Germinal center (tissue), 1 donor: Measurements from ENCODE around the gene PHACTR1.
"Not testable (repeated sequence)": the region's sequence is repeated elsewhere in the genome, so short reads cannot be mapped to it uniquely, and the experiment has no call there.

Source experiments
- DNase-seq: peaks from one replicate; pipeline ENCODE4 v3.0.0; 2012; ENCODE audit warnings: mixed read lengths, low spot score

PHACTR1 gene

DNA sequence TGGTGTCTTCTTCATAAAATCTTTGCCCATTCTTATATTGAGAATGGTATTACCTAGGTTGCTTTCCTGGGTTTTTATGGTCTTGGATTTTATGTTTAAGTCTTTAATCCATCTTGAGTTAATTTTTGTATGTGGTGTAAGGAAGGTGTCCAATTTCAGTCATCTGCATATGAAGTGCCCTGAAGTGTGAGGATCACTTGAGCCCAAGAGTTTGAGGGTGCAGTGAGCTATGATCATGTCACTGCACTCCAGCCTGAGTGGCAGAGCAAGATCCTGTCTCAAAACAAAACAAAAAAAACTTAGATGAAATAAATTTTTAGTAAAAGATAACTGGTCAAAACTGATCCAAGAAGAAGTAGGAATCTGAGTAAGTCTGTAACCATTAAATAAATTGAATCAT lies 396.4 kb downstream of the PHACTR1 start:
- DNase-seq: no peak

DNA sequence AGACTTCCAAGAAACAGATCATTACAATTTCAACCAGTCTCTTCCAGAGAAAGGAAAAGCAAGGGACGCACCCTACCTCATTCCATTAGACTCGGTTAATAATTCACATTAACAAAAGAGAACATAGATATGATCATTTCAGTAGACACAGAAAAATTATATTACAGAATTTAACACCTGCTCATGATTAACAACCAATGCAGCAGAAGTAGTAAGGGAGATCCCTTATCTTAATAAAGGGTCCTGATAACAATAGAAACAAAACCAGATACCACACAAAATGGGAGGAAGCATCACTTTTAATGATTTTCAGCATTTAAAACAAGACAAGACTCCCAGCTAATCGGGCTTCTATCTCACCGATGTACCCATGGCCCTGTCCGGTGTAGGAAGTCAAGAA lies 396.8 kb downstream of the PHACTR1 start:
- DNase-seq: no peak

DNA sequence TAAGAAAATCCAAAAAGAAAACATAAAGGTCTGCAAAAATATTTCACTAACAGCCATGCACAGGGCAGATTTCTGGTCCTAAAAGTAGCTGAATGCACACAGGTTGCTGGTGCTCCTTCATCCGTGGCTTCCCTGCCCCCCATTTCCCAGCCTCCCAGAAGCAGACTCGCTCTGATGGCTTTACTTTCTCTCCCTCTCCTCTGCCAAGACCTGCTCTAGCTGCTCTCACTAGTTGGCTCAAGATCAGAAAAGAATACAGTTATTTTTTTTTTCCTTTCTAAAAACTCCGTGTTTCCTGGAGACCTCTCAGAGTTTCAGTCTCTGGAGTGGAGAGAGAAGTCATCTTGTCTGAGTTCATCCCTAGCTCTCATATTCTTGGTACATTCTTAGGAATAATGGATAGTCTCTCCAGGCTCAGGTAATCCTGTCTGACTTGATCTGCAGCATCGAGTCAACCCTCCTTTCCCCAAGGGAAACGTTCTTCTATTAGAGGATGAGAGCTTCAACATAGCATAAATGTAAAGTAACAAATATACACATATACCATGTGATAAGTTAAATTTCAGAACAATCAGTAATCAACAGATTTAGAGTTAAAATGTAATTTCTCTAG lies 397.5 kb downstream of the PHACTR1 start:
- no peak for DNase-seq

DNA sequence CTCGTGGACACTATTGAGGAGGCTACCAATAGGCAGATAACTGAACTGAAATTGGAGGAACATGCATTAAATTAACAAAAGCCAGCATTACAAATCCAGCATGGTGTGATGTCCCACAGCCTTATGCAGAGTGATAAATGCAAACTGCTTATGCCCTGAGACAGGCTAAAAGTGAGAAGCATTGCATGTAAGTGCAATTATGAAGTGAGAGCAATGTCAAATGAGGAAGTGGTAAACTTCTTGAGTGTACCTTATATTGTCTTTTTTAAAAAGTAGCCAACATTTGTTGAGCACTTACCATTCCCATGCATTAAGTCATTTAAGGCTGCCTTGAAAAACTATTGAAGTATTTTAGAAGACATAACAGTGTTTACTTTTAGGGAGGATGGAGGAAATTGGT lies 399.6 kb downstream of the PHACTR1 start:
- DNase-seq: no peak

DNA sequence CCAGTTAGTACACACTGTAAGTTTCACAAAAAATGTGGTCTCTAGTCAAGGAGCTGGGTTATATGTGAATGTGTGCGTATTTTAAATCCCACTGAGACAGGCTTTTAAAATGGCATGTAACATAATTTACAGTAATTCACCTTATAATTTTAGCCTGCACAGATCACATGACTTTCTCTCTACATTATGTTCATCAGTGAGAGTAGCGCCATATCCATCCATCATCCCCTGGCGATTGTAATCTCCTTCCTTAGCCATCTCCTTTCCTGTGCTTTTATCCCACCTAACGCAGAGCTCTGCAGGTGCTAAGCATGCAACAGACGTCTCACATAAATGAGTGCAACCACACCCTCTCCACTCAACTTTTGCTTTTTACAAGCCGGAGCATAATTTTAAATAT lies 401.0 kb downstream of the PHACTR1 start:
- DNase-seq: no peak

DNA sequence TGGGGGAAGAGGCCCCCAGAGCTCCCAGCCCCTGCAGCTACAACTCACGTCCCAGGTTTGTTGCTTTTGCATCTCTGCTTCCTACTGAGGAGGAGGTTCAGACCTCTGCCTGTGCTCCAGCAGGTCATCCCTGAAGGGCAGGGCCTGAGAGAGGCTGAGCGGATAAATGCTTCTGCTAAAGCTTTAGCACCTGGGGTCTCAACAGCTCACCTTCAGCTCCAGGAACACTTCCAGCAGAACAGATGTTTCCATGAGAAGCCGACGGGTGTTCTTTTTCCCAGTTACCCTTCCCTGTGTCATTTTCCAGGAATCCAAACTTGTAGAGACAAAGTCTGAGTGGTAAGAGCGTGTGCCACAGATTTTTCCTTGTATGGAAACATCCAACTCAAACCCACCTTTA lies 403.0 kb downstream of the PHACTR1 start:
- DNase-seq: no peak

DNA sequence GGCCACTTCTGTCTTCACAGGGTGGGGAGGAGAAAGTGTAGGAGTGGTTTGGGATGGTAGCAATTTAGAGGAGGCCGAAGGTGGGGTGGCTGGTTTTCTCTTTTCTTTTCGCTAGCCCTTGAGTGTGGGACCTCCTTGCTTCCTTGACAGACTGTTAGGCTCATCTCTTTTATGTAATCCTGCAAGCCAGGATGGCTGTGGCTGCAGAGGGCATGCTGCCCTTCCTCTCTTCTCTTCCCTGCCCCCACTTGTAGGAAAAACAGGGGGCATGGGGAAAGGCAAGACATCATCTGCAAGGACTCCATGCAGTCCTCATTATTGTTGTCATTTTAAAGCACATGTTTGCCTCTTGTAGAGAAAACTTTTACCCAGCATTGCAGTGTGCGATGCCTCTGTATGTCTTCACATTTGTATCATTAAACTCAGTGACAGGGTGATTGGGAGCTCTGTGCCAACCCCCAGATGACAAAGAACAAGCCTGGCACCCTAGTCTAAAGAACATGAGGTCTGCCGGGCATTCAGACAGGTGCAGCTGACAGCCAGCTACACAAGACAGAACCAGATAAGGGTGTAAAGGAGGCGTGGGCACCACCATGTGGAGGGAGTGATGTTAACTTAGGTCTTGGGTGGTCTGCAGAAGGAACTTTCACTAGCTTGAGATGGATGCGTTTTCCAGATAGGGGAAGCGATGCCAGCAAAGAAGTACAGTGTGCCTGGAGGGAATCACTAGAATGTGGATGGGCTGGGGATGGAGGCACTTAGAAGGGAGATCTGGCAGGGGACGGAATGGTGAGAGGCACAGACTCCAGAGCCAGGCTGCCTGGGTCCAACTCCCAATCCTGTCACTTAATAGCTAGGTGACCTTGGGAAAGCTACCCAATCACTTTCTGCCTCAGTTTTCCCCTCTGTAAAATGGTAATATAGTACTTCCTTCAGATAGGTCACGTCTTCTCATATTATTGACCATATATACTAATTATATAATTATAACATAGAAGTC lies 404.2 kb downstream of the PHACTR1 start:
- DNase-seq: no peak

DNA sequence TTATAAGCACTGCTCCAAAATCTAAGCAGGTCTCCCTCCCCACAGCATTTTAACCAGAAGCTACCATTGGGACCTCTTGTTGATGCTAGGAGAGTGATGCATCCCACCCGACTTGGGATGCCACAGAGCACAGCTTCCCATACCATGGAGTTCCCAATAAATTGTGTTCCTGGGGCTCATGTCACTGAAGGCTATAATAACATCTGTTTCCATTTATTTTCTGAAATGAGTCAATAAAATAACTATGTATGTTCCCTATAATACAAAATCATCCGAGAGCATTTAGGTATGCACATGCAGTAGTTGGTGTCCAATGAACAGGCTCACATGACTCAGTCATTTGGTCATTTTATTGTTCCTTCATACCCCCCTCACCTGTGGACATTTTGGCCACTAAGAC lies 407.6 kb downstream of the PHACTR1 start:
- no peak for DNase-seq

DNA sequence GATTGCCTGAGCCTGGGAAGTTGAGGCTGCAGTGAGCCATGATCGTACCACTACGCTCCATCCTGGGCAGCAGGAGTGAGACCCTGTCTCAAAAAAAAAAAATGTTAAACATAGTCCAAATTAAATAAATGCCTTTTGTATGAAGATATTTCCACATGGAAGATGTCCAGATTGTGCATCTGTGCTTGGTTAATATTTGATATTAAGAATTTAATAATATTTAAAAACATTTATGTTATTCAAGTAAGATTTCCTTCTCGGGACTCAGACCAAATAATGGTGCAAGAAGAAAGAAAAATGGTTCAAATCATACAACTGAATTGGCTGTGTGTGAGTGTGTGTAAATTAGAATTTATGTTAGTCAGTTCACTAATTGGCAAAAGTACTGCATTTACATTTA lies 409.3 kb downstream of the PHACTR1 start:
- no peak for DNase-seq

DNA sequence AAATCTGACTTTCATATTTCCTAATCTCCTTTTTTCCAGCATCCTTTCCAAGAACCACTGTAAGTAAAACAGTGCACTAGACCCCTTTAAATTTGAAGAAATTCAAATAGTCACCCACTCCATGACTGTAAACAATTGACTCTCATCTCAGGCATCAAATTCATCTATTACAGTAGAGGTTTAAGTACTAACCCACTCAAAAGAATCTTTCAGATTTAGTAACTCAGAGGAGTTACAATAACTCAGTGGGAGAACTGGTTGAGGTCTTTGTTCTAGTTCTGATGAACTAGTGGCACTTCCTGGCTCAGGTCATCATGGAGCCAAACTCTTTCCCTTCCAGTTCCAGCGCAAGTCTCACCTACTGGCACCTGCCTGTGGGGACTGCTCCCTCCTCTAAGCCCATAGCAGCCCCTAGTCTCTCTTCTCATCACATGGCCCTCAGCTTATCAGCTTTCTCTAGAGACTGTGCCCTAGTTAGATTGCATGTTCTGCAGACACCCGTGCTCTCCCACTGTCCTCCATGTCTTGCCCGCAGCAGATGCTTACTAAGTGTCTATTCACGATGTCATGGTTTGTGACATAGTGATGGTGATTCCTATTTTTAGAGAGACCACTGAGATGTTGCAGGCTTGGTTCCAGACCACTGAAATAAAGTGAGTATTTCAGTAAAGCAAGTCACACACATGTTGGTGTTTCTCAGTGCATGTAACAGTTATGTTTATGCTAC lies 415.5 kb downstream of the PHACTR1 start:
- no peak for DNase-seq

DNA sequence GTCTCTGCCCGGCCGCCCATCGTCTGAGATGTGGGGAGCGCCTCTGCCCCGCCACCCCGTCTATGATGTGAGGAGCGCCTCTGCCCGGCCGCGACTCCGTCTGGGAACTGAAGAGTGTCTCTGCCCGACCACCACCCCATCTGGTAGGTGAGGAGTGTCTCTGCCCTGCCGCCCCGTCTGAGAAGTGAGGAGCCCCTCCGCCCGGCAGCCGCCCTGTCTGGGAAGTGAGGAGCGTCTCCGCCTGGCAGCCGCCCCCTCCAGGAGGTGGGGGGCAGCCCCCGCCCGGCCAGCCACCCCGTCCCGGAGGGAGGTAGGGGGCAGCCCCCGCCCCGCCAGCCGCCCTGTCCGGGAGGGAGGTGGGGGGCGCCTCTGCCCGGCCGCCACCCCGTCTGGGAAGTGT lies 417.3 kb downstream of the PHACTR1 start:
- not testable (repeated sequence) for DNase-seq

DNA sequence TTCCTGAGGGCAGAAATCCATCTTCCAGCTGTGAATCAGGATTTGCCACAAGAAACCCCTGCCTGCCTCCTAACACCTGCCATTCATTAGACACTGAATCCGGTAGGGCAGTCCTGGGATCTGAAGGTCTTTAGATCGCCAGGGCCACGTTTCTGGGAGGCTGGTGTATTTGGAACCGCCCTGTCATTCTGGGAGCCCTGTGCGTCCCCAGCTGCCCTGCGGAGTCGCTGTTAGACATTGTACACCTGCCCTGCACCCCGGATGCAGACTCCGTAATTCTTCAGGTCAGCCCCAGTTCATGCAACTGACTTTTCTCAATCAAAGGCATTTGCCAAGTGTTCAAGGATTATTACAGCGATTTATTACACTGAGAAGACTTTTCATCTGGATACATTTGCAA lies 418.6 kb downstream of the PHACTR1 start:
- no peak for DNase-seq

DNA sequence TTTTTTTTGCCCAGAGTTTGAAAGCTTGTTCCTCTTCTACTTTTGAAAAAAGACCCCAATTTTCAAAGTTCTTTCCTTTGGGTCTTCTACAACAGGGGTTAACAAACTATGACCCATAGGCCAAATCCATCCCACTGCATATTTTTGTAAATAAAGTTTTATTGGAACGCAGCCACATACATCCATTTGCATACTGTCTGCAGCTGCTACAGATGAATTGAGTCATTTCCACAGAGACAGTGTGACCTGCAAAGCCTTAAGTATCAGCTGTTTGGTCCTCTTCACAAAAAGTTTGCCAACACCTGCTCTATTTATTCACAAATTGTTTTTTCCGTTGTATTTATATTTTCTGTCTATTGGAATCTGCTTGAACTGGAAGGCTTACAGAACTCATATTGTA lies 422.6 kb downstream of the PHACTR1 start:
- DNase-seq: no peak

DNA sequence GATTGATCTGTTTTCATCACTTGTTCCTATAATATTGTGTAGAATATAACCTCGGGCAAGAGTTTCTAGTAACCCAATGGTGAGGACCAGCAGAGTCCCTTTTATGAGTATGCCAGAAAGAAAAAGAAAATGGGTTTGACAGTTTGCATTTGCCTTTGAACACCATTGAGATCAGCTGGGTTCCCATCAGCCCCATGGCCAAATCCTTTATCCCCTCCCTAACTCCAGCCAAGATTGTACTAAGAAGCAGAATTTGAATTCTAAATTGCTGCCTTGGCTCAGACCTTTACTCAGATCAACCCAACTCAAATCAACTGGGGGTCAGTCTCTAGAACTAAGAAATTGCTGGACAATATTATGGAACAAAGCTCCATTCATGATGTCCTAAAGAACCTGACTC lies 424.4 kb downstream of the PHACTR1 start:
- no peak for DNase-seq

DNA sequence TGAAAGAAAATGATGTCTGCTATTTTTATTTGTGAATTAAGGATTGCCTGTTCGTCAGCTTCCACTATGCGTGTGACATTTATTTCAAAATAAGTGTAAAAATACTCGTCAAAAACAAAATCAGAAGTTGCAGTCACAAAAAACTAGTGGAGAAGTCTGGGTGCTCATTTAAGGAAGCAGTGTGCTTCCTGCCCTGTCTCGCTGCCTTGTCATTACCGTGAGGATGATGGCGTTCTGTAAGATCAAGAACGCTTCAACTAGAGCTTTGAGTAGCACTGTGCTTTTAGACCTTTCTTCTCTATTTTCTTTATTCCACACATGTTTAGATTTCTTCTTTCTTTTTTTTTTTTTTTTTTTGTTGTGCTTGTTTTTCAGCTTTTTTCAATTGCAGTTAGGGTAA lies 424.8 kb downstream of the PHACTR1 start:
- no peak for DNase-seq

DNA sequence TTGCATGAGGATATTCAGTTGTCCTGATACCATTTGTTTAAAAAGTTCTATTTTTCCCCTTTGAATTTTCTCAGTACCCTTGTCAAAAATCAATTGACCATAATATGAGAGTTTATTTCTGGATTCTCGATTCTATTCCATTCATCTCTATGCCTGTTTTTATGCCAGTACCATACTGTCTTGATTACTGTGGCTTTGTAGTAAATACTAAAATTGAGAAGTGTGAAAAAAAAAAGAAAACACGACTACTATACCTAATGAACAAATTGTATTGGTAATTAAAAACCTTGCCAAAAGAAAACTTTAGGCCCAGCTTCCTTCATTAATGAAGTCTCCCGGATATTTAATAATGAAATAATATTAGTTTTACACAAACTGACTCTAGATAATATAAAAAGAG lies 426.0 kb downstream of the PHACTR1 start:
- DNase-seq: no peak

DNA sequence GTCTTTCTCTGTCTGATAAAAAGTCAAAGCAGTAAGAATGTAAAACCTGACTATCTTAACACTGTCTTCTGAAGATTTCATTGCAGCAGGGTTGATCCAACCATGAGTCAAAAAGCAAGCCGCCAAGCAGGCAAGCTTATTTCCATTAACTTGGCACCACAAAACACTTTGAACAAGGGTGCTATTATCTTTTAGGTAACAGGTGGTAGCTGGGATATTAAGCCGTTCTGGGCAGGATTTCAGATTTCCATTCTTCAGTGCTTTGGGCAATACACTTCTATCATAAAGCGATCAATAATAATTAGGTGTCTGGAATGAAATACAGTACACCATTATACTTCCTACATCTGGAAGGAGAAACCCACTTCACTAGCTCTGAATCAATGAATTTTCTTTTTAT lies 429.9 kb downstream of the PHACTR1 start:
- no peak for DNase-seq

DNA sequence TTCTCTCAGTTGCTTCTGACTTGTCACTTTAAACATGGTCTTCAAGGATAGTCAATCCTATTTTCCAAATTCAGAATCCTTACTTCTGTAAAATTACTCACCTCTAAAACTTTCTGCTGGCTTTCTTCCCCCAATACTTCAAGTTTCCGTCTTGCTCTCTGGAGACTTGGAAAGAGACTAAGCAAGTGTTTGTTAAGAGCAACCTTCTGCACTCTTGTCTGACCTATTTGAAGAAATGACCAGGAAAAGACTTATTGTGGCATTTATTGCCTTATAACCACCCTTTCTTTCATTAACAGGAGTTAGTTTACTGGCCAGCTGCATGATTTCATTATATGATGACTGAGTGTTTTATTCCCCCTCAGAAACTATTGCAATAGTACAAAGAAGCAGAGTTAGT lies 430.8 kb downstream of the PHACTR1 start:
- no peak for DNase-seq

DNA sequence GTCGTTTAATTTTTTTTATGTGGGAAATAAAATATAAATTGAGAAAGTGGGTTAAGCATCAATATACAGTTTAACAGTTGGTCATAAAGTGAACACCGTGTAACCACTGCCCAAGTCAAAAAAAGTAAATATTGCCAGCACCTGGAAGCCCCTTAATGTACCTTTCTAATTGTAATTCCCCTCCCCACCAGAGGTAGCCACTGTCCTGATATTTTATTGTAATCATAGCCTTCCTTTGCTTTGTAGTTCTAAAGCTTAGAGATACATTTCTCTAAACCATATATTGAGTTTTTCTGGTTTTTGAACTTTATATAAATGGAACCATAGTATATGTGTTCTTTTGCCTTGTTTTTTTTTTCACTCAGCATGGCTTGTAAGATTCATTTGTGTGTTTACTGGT lies 431.2 kb downstream of the PHACTR1 start:
- DNase-seq: no peak

DNA sequence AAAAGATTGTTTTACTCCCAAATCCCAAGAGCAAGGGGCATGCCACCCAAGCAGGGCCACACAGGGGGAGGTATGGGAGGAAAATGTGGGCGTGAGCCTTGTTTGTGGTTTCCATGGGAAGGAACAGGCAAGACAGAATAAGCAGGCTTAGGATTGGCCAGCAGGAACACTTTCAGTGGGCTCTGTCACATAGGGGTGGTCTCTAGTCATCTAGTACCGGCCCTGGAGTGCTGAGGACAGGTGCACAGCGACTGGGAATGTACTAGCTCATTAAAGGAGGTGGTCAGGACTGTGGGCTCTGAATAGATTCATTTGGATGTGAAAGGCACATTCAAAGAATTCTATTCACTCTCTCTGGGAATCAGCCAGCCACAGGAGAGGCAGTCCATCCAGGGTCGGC lies 436.2 kb downstream of the PHACTR1 start:
- DNase-seq: no peak

DNA sequence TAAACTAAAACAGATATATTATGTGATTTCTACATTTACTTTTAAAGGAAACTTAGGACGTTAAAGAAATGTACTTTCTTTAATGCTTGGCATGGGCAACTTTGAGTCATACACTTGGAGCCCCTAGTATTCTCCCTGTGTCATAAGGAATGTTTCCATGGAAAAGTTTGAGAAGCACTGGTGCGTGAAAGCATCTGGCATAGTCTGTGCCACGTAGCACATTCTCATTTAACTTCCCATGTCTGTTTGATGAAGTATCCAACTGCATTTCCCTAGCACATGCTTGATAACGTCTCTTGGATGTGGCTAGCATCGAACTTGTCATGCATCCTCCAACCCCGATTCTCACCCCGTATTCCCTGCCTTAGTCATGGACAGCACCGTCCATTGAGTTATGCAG lies 439.8 kb downstream of the PHACTR1 start:
- no peak for DNase-seq

DNA sequence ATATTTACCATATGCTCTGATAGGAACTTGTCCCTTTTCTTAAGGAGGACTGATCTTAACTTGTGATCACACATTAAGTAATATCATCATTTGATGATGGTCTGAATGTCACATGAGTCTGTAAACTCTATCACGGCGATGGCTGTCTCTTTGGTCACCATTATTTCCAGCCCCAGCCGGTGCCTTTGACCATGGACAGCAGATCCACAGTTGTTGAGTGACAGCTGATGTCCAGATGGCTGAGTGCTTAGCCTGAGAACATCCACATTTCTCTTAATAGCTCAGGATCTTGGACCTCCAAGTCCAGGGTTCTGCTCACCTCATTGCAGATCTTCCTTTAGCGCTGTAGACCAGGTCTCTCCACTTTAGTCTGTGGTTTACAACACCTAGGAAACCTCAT lies 440.7 kb downstream of the PHACTR1 start:
- DNase-seq: no peak

DNA sequence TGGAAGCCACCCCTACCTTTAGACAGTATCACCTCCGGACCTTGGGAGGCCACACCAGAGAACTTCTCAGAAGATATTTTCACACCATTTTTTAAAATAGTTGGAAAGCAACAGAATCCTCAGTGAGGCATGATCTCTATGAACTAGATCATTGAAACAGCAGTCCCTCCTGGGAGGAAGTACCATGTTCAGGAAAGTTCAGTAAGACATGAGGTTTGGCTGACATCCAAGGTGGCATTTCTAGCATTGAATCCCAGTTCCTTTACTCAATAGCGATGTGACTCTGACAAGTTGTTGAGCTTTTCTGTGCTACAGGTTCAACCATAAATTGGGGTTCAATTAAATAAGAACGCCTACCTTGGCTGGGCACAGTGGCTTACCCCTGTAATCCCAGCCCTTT lies 442.7 kb downstream of the PHACTR1 start:
- DNase-seq: no peak
